HuH-7.5 (cell line): ENCODE data around the gene SYNGR3.
"Not testable (repeated sequence)": the region's sequence is repeated elsewhere in the genome, so short reads cannot be mapped to it uniquely, and the experiment has no call there.

Source experiments
- DNase-seq: peaks from one replicate; pipeline ENCODE4 v3.0.0; 2011; ENCODE audit warnings: low spot score

SYNGR3 gene

GRCh38 chr16:2008631-2009163 lies 18.9 kb downstream of the SYNGR3 start:
- DNase-seq = peak; percentile 72

GRCh38 chr16:2009164-2009711 lies 19.5 kb downstream of the SYNGR3 start:
- DNase-seq = peak; percentile 47

GRCh38 chr16:2009791-2010510 lies 20.2 kb downstream of the SYNGR3 start, which contains the start of gene ZNF598:
Gene ZNF598 (minus strand): TSS chr16:2009821.
- peak; percentile 89 for DNase-seq

- DNase-seq = not testable (repeated sequence)
These were observed 22.0 kb downstream of the SYNGR3 start for GRCh38 chr16:2011726-2012125.

GRCh38 chr16:2013527-2013926 lies 23.8 kb downstream of the SYNGR3 start:
- DNase-seq = no peak

- no peak for DNase-seq
These were observed 25.6 kb downstream of the SYNGR3 start for GRCh38 chr16:2015117-2015946.

- no peak for DNase-seq
These were observed 26.1 kb downstream of the SYNGR3 start for GRCh38 chr16:2015947-2016208.

- no peak for DNase-seq
These were observed 26.7 kb downstream of the SYNGR3 start for GRCh38 chr16:2016407-2016922.

- DNase-seq = no peak
These were observed 29.7 kb downstream of the SYNGR3 start, which contains the start of gene NPW for GRCh38 chr16:2019518-2019920. Gene NPW (plus strand): TSS chr16:2019785.

GRCh38 chr16:2019921-2020831 lies 30.4 kb downstream of the SYNGR3 start:
- DNase-seq = no peak

GRCh38 chr16:2022723-2023091 lies 32.9 kb downstream of the SYNGR3 start:
- DNase-seq = peak; percentile 87

GRCh38 chr16:2023092-2024031 lies 33.6 kb downstream of the SYNGR3 start:
- peak; percentile 97 for DNase-seq

- no peak for DNase-seq
These were observed 34.3 kb downstream of the SYNGR3 start for GRCh38 chr16:2024032-2024420.

GRCh38 chr16:2025251-2025650 lies 35.5 kb downstream of the SYNGR3 start:
- DNase-seq = no peak

- no peak for DNase-seq
These were observed 36.2 kb downstream of the SYNGR3 start for GRCh38 chr16:2025878-2026460.

- peak; percentile 79 for DNase-seq
These were observed 36.8 kb downstream of the SYNGR3 start, which contains the start of gene NHERF2 for GRCh38 chr16:2026461-2027023. Gene NHERF2 (plus strand): TSS chr16:2026902. CDS start chr16:2027006, 104 bp downstream.

GRCh38 chr16:2027024-2028010 lies 37.5 kb downstream of the SYNGR3 start:
- DNase-seq = peak; percentile 81

- DNase-seq = no peak
These were observed 38.4 kb downstream of the SYNGR3 start for GRCh38 chr16:2028146-2028545.
